GM18858 (cell line): Measurements from ENCODE around the gene DNAJB14.

Source experiments
- ATAC-seq: cut with Tn5 transposase; IDR thresholded peaks from one replicate; pipeline ENCODE4 v1.9.1; 2021; ENCODE audit not compliant: unreplicated experiment

The DNAJB14 gene

GRCh38 chr4:99945718-99946355, 581 bp downstream of the DNAJB14 start:
- ATAC-seq = no peak

- peak; percentile 20 for ATAC-seq
Measured at GRCh38 chr4:99943904-99944437, 2.4 kb downstream of the DNAJB14 start.

DNA sequence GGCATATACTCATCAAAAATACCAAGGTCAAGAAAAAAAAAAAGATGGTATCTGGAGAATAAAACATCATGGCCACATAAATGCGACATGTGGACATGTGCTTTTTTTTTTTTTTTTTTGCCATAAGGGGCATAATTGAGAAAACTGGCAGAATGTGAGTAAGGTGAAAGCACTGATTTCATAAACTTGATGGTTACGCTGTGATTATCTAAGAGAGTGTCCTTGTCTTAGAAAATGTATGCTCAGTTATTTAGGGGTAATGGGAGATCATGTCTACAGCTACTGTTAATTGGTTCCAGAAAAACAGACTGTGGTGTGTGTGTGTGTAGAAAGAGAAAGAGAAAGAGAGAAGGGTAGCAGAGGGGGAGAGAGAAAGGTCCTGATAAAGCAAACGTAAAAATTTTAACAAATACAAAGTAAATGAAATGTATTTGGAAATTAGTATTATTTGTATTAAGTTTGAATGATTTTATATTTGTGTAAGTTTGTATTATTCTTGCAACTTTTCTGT, 8.1 kb downstream of the DNAJB14 start:
- ATAC-seq = no peak

DNA sequence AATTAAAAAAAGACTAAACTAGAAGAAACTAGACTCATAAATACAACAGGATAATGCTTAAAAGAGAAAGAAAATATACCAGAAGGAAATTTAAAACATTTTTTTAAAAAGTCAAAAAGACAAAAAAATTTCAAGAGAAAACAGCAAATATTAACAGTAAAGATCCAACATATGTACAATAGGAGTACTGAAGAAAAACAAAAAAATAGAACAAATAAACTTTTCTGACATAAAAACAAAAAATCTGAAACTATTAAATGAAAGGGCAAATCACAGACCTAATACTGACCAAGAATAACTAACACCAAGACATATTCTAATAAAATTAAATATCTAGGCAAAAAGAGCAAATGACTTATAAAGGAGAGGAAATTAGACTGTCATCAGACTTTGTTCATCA, 11.5 kb downstream of the DNAJB14 start:
- ATAC-seq = no peak

GRCh38 chr4:99927566-99927965, 18.9 kb downstream of the DNAJB14 start:
- no peak for ATAC-seq

DNA sequence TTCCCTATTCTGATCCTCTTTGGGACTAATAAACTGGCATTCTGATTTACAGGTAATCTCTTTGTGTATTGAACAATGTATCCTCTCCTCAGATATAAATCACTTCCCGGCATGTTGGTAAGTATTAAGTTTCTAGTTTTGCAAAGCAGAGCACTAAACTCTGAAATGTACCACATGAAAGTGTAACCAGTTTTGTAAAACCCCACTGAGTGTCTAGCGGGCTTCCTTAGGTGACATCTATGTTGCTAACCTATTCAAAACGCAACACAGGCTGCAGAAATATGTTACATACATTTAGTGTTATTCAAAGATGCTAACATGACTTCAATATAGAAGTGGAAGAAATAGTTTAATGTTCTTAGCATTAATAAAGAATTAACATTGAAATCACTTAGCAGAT, 25.2 kb downstream of the DNAJB14 start:
- ATAC-seq = no peak

DNA sequence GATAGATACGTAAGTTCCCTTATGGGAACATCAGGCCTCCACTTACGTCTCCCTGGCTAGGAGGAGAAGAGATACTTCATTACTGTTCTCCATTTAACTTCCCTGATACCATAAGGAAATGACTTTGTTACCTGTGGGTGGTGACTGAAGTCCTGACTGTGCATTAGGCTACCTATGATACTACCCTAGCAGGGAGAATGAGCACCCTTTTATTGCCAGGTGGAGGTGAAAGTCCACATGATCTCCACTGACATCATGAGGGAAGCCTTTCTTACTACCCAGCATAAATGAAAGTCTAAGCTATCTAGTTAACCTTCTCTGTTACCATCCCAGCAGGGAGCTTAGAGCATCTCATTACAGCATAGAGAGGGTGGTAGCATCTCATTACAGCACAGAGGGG, 27.8 kb downstream of the DNAJB14 start:
- ATAC-seq = no peak

- no peak for ATAC-seq
Measured at GRCh38 chr4:99917575-99917974, 28.8 kb downstream of the DNAJB14 start.

DNA sequence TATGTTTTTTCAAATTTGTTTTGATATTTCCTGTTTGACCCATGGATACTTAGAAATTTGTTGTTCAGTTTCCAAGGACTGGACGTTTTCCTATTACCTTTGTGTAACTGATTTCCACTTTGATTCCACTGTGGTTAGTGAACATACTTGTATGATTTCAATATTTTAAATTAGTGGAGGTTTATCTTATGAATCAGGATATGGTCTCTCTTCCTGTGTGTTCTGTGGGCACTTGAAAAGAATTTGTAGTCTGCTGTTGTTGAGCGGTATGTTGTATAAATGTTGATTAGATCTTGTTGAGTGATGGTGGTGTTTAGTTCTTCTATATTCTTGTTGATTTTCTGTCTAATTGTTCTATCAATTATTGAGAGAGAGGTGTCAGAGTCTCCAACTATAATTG, 31.0 kb downstream of the DNAJB14 start:
- ATAC-seq = no peak

GRCh38 chr4:99894998-99895397, 51.4 kb downstream of the DNAJB14 start:
- no peak for ATAC-seq

- peak; percentile 98 for ATAC-seq
Measured at GRCh38 chr4:99894161-99894997, 52.0 kb downstream of the DNAJB14 start, which contains the start of gene LAMTOR3. LAMTOR3 (minus strand) TSS chr4:99894427; CDS start chr4:99893963, 464 bp downstream.

GRCh38 chr4:99893839-99894160, 52.6 kb downstream of the DNAJB14 start:
- no peak for ATAC-seq

GRCh38 chr4:99893029-99893428, 53.4 kb downstream of the DNAJB14 start:
- no peak for ATAC-seq

- ATAC-seq = no peak
Measured at GRCh38 chr4:99891351-99891750, 55.1 kb downstream of the DNAJB14 start.

DNA sequence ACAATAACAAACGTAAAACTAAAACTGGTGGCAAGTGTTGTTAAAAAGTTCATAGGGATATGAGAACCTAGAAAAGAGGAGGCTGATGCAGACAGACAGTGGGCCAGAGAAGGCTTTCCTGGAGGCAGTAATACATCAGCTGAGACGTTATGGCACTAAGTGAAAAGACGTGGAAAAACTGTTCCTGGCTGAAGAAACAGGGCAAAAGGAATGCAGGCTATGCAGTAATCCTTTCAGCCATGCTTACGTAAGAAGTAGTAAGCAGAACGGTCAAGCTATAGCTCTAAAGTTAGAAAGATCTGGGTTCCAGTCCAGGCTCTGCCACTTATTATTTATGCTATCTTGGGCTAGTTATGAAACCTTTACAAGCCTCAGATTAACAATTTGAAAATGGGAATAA, 58.6 kb downstream of the DNAJB14 start:
- no peak for ATAC-seq

GRCh38 chr4:99886146-99886545, 60.3 kb downstream of the DNAJB14 start:
- ATAC-seq = no peak

GRCh38 chr4:99885687-99886086, 60.7 kb downstream of the DNAJB14 start:
- ATAC-seq = no peak

DNA sequence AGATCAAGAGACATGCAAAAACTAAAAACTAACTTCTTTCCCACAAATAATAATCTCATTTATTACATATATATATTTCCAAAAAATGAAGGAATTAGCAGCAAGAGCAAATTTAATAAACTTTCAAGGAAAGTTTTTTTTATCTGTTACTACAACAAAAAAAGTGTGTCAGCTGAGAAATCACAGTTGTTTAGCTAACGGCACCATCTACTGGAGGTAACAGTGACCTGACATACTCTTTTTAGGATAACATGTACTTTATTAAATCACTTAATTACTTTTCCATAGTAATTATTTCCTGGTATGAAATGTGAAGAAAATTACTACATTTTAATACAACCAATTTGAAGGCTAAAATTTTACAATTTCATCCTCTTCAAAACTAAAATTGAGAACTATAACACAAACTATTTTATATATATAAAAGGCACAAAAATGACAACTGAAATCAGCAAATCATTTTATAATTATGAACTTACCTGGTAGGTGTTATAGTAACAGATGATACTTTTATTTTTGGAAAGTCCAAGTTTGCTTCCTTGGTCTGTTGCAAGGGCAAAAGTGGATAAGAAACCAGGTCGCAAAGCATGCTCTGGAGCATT, 61.3 kb downstream of the DNAJB14 start:
- ATAC-seq = peak; percentile 47

GRCh38 chr4:99879458-99879857, 67.0 kb downstream of the DNAJB14 start:
- ATAC-seq = no peak

DNA sequence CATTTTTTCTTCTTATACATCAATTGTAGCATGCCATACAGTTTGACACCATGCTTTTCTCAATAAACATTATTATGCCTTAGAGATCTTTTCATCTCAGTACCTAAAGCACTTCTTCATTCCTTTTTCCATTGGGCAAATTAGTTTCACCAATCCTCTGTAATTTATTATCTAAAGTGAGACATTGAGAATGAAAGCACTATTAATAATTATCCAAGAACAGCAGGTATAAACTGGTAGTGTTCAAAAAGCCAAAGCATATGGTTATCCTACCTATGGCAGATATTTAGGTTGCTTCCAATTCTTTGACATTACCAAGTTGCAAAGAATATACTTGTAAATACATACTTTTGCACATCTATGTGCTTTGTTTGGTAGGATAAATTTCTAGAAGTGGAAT, 67.8 kb downstream of the DNAJB14 start:
- ATAC-seq = no peak

GRCh38 chr4:99876946-99877345, 69.5 kb downstream of the DNAJB14 start:
- no peak for ATAC-seq

DNA sequence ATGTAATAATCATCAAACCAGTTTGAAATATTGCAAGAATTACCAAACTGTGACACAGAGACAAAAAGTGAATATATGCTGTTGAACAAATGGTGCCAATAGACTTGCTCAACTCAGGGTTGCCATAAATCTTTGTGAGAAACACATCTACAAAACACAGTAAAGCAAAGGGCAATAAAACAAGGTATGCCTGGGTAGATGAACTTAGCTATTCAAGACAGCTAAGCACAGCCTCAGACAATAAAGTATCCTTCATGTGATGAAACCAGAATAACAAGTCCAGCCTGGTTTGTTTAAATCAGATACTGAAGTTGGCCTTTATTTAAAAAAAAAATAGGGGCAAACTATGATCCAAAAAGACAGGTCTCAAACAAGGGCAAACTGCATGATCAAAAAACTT, 71.3 kb downstream of the DNAJB14 start:
- no peak for ATAC-seq
